ENCODE data around the gene ADAM29.

DNA sequence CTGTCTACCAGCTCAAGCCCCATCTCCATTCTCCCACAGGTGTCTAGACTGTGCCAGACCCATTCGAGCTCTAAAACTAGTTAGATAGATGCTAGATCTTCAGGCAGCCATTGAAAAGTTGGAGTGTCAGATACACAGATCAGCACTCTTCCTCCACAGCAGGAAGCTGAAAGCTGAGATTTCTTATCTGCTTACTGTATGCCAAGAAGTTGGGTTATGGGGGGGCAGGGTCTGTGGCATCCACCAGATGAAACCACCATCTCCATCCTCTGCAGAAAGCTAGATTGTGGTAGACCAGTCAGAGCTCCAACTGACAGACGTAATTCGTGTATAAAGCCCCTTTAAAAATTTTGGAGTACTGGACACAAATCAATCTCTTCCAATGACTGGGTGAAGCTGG is 54.8 kb downstream of the ADAM29 start:
- TF ChIP-seq, protein P1, sequence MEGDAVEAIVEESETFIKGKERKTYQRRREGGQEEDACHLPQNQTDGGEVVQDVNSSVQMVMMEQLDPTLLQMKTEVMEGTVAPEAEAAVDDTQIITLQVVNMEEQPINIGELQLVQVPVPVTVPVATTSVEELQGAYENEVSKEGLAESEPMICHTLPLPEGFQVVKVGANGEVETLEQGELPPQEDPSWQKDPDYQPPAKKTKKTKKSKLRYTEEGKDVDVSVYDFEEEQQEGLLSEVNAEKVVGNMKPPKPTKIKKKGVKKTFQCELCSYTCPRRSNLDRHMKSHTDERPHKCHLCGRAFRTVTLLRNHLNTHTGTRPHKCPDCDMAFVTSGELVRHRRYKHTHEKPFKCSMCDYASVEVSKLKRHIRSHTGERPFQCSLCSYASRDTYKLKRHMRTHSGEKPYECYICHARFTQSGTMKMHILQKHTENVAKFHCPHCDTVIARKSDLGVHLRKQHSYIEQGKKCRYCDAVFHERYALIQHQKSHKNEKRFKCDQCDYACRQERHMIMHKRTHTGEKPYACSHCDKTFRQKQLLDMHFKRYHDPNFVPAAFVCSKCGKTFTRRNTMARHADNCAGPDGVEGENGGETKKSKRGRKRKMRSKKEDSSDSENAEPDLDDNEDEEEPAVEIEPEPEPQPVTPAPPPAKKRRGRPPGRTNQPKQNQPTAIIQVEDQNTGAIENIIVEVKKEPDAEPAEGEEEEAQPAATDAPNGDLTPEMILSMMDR (IDR thresholded peaks at IDR 0.05) = no peak
- TF ChIP-seq POLR2A (IDR thresholded peaks at IDR 0.05) (no peak), POLR2AphosphoS5 (IDR thresholded peaks at IDR 0.05) (no peak)
